ENCODE data around the gene FARS2.

Gene FARS2

GRCh38 chr6:5261545-5262109 is 314 bp downstream of the FARS2 start:
- TF ChIP-seq CTCF (IDR thresholded peaks at IDR 0.05; ENCODE audit: unreplicated experiment in 3 of 3), result no peak
- H3K9me3 Mint-ChIP-seq, result no peaks in the 10 kb centered on the region
- H3K36me3 Mint-ChIP-seq (ENCODE audit: low read depth), result peaks cover 25% of the 10 kb centered on the region
- peak overlapping the region; percentile 92 to 99 (median 97) for H3K4me3 Mint-ChIP-seq
- H3K27me3 Mint-ChIP-seq (ENCODE audit: low read depth), result no peaks in the 10 kb centered on the region
- peak overlapping the region; percentile 99 to 100 (median 100) for H3K27ac Mint-ChIP-seq
- peaks cover 17% of the 10 kb centered on the region for H3K4me1 Mint-ChIP-seq

- no peak overlapping the region for H3K27ac Mint-ChIP-seq
- no peak overlapping the region for H3K4me3 Mint-ChIP-seq
- peaks cover 5% of the 10 kb centered on the region for H3K4me1 Mint-ChIP-seq
- H3K36me3 Mint-ChIP-seq (ENCODE audit: low read depth), result peaks cover 25% of the 10 kb centered on the region
- H3K27me3 Mint-ChIP-seq (ENCODE audit: low read depth), result no peaks in the 10 kb centered on the region
- no peak for TF ChIP-seq CTCF (IDR thresholded peaks at IDR 0.05; ENCODE audit: unreplicated experiment in 3 of 3)
- H3K9me3 Mint-ChIP-seq, result peaks cover 3% of the 10 kb centered on the region
These were observed 5.1 kb downstream of the FARS2 start for GRCh38 chr6:5266423-5266822.

- Mint-ChIP-seq H3K27me3 (ENCODE audit: low read depth) (no peaks in the 10 kb centered on the region), H3K4me1 (no peaks in the 10 kb centered on the region), H3K9me3 (peaks cover 3% of the 10 kb centered on the region), H3K27ac (no peak overlapping the region), H3K36me3 (ENCODE audit: low read depth) (peaks cover 32% of the 10 kb centered on the region), H3K4me3 (no peak overlapping the region)
- TF ChIP-seq CTCF (IDR thresholded peaks at IDR 0.05; ENCODE audit: unreplicated experiment in 3 of 3), result no peak
These were observed 8.9 kb downstream of the FARS2 start for GRCh38 chr6:5270093-5270680.

- Mint-ChIP-seq H3K9me3 (peaks cover 3% of the 10 kb centered on the region), H3K4me3 (no peak overlapping the region), H3K4me1 (no peaks in the 10 kb centered on the region), H3K36me3 (ENCODE audit: low read depth) (peaks cover 23% of the 10 kb centered on the region), H3K27me3 (ENCODE audit: low read depth) (no peaks in the 10 kb centered on the region), H3K27ac (no peak overlapping the region)
- TF ChIP-seq CTCF (IDR thresholded peaks at IDR 0.05; ENCODE audit: unreplicated experiment in 3 of 3), result no peak
These were observed 10.6 kb downstream of the FARS2 start for GRCh38 chr6:5271926-5272325.

DNA sequence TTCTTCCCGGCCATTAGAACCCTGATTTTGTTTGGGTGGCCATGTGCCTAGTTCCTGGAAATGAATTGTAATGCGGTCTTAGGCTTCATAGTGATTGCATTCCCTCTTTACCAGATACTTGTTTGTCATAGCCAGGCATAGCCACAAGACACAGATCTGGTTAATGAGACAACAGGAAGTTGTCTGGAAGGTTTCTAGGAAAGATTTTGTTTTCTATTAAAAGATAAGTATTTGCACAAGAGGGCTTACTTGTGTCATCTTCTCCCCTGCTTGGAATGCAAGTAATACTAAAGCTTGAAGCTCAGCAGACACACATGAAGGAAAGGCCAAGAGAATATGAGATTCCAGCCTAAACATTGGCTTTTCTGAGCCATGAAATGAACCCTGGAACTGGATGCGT is 12.9 kb downstream of the FARS2 start:
- Mint-ChIP-seq H3K9me3 (no peaks in the 10 kb centered on the region), H3K27me3 (ENCODE audit: low read depth) (no peaks in the 10 kb centered on the region), H3K4me1 (no peaks in the 10 kb centered on the region), H3K27ac (no peak overlapping the region), H3K4me3 (no peak overlapping the region), H3K36me3 (ENCODE audit: low read depth) (peaks cover 10% of the 10 kb centered on the region)
- TF ChIP-seq CTCF (IDR thresholded peaks at IDR 0.05; ENCODE audit: unreplicated experiment in 3 of 3), result no peak

GRCh38 chr6:5275497-5275896 is 14.2 kb downstream of the FARS2 start:
- Mint-ChIP-seq H3K27me3 (ENCODE audit: low read depth) (no peaks in the 10 kb centered on the region), H3K9me3 (no peaks in the 10 kb centered on the region), H3K4me1 (no peaks in the 10 kb centered on the region), H3K27ac (no peak overlapping the region), H3K36me3 (ENCODE audit: low read depth) (peaks cover 10% of the 10 kb centered on the region), H3K4me3 (no peak overlapping the region)
- TF ChIP-seq CTCF (IDR thresholded peaks at IDR 0.05; ENCODE audit: unreplicated experiment in 3 of 3), result no peak
